ENCODE data around the gene SLC18A3.

SLC18A3 gene

GRCh38 chr10:49577182-49577925, 32.8 kb upstream of the SLC18A3 start:
- Histone ChIP-seq H3K36me3 (ENCODE audit: control insufficient read depth in 1 of 2, insufficient read depth in 2 of 2, low read length in 2 of 2) (no peaks in the 10 kb centered on the region), H3K4me3 (ENCODE audit: low read depth in 1 of 2, low read length in 2 of 2) (no peak overlapping the region), H3K27ac (ENCODE audit: low read depth, low read length) (no peak overlapping the region), H3K4me1 (ENCODE audit: control insufficient read depth in 1 of 2, insufficient read depth in 2 of 2, low read length in 2 of 2) (no peaks in the 10 kb centered on the region), H3K9ac (ENCODE audit: low read depth in 1 of 2, low read length in 2 of 2) (no peak overlapping the region), H3K27me3 (ENCODE audit: control insufficient read depth in 1 of 2, insufficient read depth in 2 of 2, low read length in 2 of 2) (peaks cover 0 to 4% of the 10 kb centered on the region in 2 donors), H3K9me3 (ENCODE audit: control insufficient read depth in 1 of 2, low read length in 2 of 2) (no peaks in the 10 kb centered on the region)

DNA sequence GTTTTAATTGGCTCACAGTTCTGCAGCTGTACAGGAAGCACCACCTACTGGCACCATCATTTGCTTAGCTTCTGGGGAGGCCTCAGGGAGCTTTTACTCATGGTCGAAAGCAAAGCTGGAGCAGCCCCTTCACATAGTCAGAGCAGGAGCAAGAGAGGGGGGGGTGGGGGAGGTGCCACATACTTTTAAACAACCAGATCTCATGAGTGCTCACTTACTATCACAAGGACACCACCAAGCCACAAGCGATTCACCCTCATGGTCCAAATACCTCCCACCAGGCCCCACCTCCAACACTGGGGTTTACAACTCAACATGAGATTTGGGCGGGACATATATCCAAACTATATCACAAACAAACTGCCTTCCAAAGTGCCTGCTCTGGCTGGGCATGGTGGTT, 31.7 kb upstream of the SLC18A3 start:
- Histone ChIP-seq H3K9ac (ENCODE audit: low read depth in 1 of 2, low read length in 2 of 2) (no peak overlapping the region), H3K9me3 (ENCODE audit: control insufficient read depth in 1 of 2, low read length in 2 of 2) (no peaks in the 10 kb centered on the region), H3K4me1 (ENCODE audit: control insufficient read depth in 1 of 2, insufficient read depth in 2 of 2, low read length in 2 of 2) (no peaks in the 10 kb centered on the region), H3K27ac (ENCODE audit: low read depth, low read length) (no peak overlapping the region), H3K27me3 (ENCODE audit: control insufficient read depth in 1 of 2, insufficient read depth in 2 of 2, low read length in 2 of 2) (no peaks in the 10 kb centered on the region), H3K36me3 (ENCODE audit: control insufficient read depth in 1 of 2, insufficient read depth in 2 of 2, low read length in 2 of 2) (no peaks in the 10 kb centered on the region), H3K4me3 (ENCODE audit: low read depth in 1 of 2, low read length in 2 of 2) (no peak overlapping the region)

- peaks cover 0 to 3% of the 10 kb centered on the region in 2 donors for H3K27me3 ChIP-seq (ENCODE audit: control insufficient read depth in 1 of 2, insufficient read depth in 2 of 2, low read length in 2 of 2)
- H3K9me3 ChIP-seq (ENCODE audit: control insufficient read depth in 1 of 2, low read length in 2 of 2): no peaks in the 10 kb centered on the region
- no peak overlapping the region for H3K4me3 ChIP-seq (ENCODE audit: low read depth in 1 of 2, low read length in 2 of 2)
- no peak overlapping the region for H3K27ac ChIP-seq (ENCODE audit: low read depth, low read length)
- H3K9ac ChIP-seq (ENCODE audit: low read depth in 1 of 2, low read length in 2 of 2): no peak overlapping the region
- H3K36me3 ChIP-seq (ENCODE audit: control insufficient read depth in 1 of 2, insufficient read depth in 2 of 2, low read length in 2 of 2): no peaks in the 10 kb centered on the region
- H3K4me1 ChIP-seq (ENCODE audit: control insufficient read depth in 1 of 2, insufficient read depth in 2 of 2, low read length in 2 of 2): no peaks in the 10 kb centered on the region
Observed at GRCh38 chr10:49579621-49580020, 30.5 kb upstream of the SLC18A3 start.

- H3K27me3 ChIP-seq (ENCODE audit: control insufficient read depth in 1 of 2, insufficient read depth in 2 of 2, low read length in 2 of 2): peaks cover 0 to 3% of the 10 kb centered on the region in 2 donors
- H3K27ac ChIP-seq (ENCODE audit: low read depth, low read length): no peak overlapping the region
- no peak overlapping the region for H3K9ac ChIP-seq (ENCODE audit: low read depth in 1 of 2, low read length in 2 of 2)
- no peaks in the 10 kb centered on the region for H3K4me1 ChIP-seq (ENCODE audit: control insufficient read depth in 1 of 2, insufficient read depth in 2 of 2, low read length in 2 of 2)
- H3K9me3 ChIP-seq (ENCODE audit: control insufficient read depth in 1 of 2, low read length in 2 of 2): no peaks in the 10 kb centered on the region
- H3K4me3 ChIP-seq (ENCODE audit: low read depth in 1 of 2, low read length in 2 of 2): no peak overlapping the region
- H3K36me3 ChIP-seq (ENCODE audit: control insufficient read depth in 1 of 2, insufficient read depth in 2 of 2, low read length in 2 of 2): no peaks in the 10 kb centered on the region
Observed at GRCh38 chr10:49585387-49585786, 24.7 kb upstream of the SLC18A3 start.

GRCh38 chr10:49587981-49588380, 22.1 kb upstream of the SLC18A3 start:
- H3K36me3 ChIP-seq (ENCODE audit: control insufficient read depth in 1 of 2, insufficient read depth in 2 of 2, low read length in 2 of 2): no peaks in the 10 kb centered on the region
- no peak overlapping the region for H3K9ac ChIP-seq (ENCODE audit: low read depth in 1 of 2, low read length in 2 of 2)
- no peaks in the 10 kb centered on the region for H3K4me1 ChIP-seq (ENCODE audit: control insufficient read depth in 1 of 2, insufficient read depth in 2 of 2, low read length in 2 of 2)
- peaks cover 0 to 3% of the 10 kb centered on the region in 2 donors for H3K27me3 ChIP-seq (ENCODE audit: control insufficient read depth in 1 of 2, insufficient read depth in 2 of 2, low read length in 2 of 2)
- no peak overlapping the region for H3K4me3 ChIP-seq (ENCODE audit: low read depth in 1 of 2, low read length in 2 of 2)
- H3K9me3 ChIP-seq (ENCODE audit: control insufficient read depth in 1 of 2, low read length in 2 of 2): no peaks in the 10 kb centered on the region
- no peak overlapping the region for H3K27ac ChIP-seq (ENCODE audit: low read depth, low read length)

DNA sequence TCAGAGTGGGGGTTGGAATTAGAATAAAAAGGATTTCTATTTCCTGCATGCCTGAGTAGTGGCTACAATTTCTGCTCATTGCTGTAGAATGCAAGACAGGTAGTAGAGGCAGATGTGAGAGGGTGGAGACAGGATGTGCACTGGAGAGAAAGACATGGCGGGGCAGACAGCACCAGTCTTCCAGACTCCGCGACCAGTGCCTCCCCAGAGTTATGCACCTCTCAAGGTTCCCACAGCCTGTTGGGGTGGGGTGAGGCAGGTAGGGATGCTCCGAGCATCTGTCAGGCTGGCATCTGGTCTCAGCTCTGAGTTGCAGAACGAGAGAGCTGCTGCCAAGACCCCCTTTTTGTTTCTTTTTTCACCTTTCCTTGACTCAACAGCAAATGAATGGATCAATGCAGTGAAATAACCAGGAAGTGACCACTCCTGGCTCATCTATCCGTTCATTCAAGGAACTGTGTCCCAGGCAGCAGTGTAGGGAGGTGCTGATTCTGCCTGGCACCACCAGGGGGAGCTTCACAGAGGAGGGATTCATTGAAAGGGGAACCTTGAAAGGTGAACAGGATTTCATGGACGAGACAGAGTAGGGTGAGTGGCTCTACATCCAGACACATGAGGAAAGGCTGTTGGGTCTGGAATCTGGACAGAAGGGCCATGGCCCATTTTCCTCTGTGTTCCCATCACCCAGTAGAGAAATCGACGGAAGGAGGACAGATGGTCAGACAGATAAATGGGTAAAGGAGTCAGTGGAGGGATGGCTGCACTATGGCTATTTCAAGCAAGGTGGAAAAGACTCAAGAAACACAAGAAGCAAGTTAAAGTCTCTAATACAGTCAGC, 17.2 kb upstream of the SLC18A3 start:
- no peaks in the 10 kb centered on the region for H3K27me3 ChIP-seq (ENCODE audit: control insufficient read depth in 1 of 2, insufficient read depth in 2 of 2, low read length in 2 of 2)
- H3K4me1 ChIP-seq (ENCODE audit: control insufficient read depth in 1 of 2, insufficient read depth in 2 of 2, low read length in 2 of 2): no peaks in the 10 kb centered on the region
- no peaks in the 10 kb centered on the region for H3K36me3 ChIP-seq (ENCODE audit: control insufficient read depth in 1 of 2, insufficient read depth in 2 of 2, low read length in 2 of 2)
- no peaks in the 10 kb centered on the region for H3K9me3 ChIP-seq (ENCODE audit: control insufficient read depth in 1 of 2, low read length in 2 of 2)
- H3K9ac ChIP-seq (ENCODE audit: low read depth in 1 of 2, low read length in 2 of 2): no peak overlapping the region
- no peak overlapping the region for H3K27ac ChIP-seq (ENCODE audit: low read depth, low read length)
- no peak overlapping the region for H3K4me3 ChIP-seq (ENCODE audit: low read depth in 1 of 2, low read length in 2 of 2)

- Histone ChIP-seq H3K4me1 (ENCODE audit: control insufficient read depth in 1 of 2, insufficient read depth in 2 of 2, low read length in 2 of 2) (no peaks in the 10 kb centered on the region), H3K27me3 (ENCODE audit: control insufficient read depth in 1 of 2, insufficient read depth in 2 of 2, low read length in 2 of 2) (no peaks in the 10 kb centered on the region), H3K9ac (ENCODE audit: low read depth in 1 of 2, low read length in 2 of 2) (no peak overlapping the region), H3K9me3 (ENCODE audit: control insufficient read depth in 1 of 2, low read length in 2 of 2) (no peaks in the 10 kb centered on the region), H3K36me3 (ENCODE audit: control insufficient read depth in 1 of 2, insufficient read depth in 2 of 2, low read length in 2 of 2) (no peaks in the 10 kb centered on the region), H3K4me3 (ENCODE audit: low read depth in 1 of 2, low read length in 2 of 2) (no peak overlapping the region), H3K27ac (ENCODE audit: low read depth, low read length) (no peak overlapping the region)
Observed at GRCh38 chr10:49593564-49593875, 16.6 kb upstream of the SLC18A3 start.

- H3K36me3 ChIP-seq (ENCODE audit: control insufficient read depth in 1 of 2, insufficient read depth in 2 of 2, low read length in 2 of 2): no peaks in the 10 kb centered on the region
- H3K9me3 ChIP-seq (ENCODE audit: control insufficient read depth in 1 of 2, low read length in 2 of 2): no peaks in the 10 kb centered on the region
- H3K4me1 ChIP-seq (ENCODE audit: control insufficient read depth in 1 of 2, insufficient read depth in 2 of 2, low read length in 2 of 2): no peaks in the 10 kb centered on the region
- no peak overlapping the region for H3K27ac ChIP-seq (ENCODE audit: low read depth, low read length)
- H3K9ac ChIP-seq (ENCODE audit: low read depth in 1 of 2, low read length in 2 of 2): no peak overlapping the region
- H3K27me3 ChIP-seq (ENCODE audit: control insufficient read depth in 1 of 2, insufficient read depth in 2 of 2, low read length in 2 of 2): no peaks in the 10 kb centered on the region
- no peak overlapping the region for H3K4me3 ChIP-seq (ENCODE audit: low read depth in 1 of 2, low read length in 2 of 2)
Observed at GRCh38 chr10:49593998-49594397, 16.1 kb upstream of the SLC18A3 start.

- Histone ChIP-seq H3K9me3 (ENCODE audit: control insufficient read depth in 1 of 2, low read length in 2 of 2) (no peaks in the 10 kb centered on the region), H3K36me3 (ENCODE audit: control insufficient read depth in 1 of 2, insufficient read depth in 2 of 2, low read length in 2 of 2) (no peaks in the 10 kb centered on the region), H3K27me3 (ENCODE audit: control insufficient read depth in 1 of 2, insufficient read depth in 2 of 2, low read length in 2 of 2) (no peaks in the 10 kb centered on the region), H3K9ac (ENCODE audit: low read depth in 1 of 2, low read length in 2 of 2) (no peak overlapping the region), H3K4me1 (ENCODE audit: control insufficient read depth in 1 of 2, insufficient read depth in 2 of 2, low read length in 2 of 2) (no peaks in the 10 kb centered on the region), H3K4me3 (ENCODE audit: low read depth in 1 of 2, low read length in 2 of 2) (no peak overlapping the region), H3K27ac (ENCODE audit: low read depth, low read length) (no peak overlapping the region)
Observed at GRCh38 chr10:49594594-49594993, 15.5 kb upstream of the SLC18A3 start.

- Histone ChIP-seq H3K4me3 (ENCODE audit: low read depth in 1 of 2, low read length in 2 of 2) (no peak overlapping the region), H3K27ac (ENCODE audit: low read depth, low read length) (no peak overlapping the region), H3K4me1 (ENCODE audit: control insufficient read depth in 1 of 2, insufficient read depth in 2 of 2, low read length in 2 of 2) (no peaks in the 10 kb centered on the region), H3K36me3 (ENCODE audit: control insufficient read depth in 1 of 2, insufficient read depth in 2 of 2, low read length in 2 of 2) (no peaks in the 10 kb centered on the region), H3K27me3 (ENCODE audit: control insufficient read depth in 1 of 2, insufficient read depth in 2 of 2, low read length in 2 of 2) (no peaks in the 10 kb centered on the region), H3K9ac (ENCODE audit: low read depth in 1 of 2, low read length in 2 of 2) (no peak overlapping the region), H3K9me3 (ENCODE audit: control insufficient read depth in 1 of 2, low read length in 2 of 2) (no peaks in the 10 kb centered on the region)
Observed at GRCh38 chr10:49595003-49595712, 15.0 kb upstream of the SLC18A3 start.

All from duodenal mucosa (tissue), 2 donors.